Measurements from ENCODE around the gene CIDEB. TPM values are rescaled to one million over a fixed set of nuclear protein-coding genes. Genes with fewer than 3 reads are reported as not detected.

The CIDEB gene
- total and polyA plus RNA-seq, 10 of the 15 experiments (the other 5 are each of a cell fraction or from before 2014, with no cell fraction given): 0.34 to 6.3 (median 3.2) TPM

DNA sequence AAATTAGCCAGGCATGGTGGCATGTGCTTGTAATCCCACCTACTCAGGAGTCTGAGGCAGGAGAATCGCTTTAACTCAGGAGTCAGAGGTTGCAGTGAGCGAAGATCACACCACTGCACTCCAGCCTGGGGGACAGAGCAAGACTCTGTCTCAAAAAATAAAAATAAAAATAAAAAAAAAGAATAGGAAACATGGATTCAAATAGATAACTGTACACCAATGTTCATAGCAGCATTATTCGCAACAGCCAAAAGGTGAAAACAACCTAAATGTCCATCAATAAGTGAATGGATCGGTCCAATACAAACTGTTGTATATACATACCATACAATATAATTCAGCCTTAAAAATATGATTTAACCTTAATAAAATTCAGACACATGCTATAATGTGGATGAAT lies 35.1 kb upstream of the CIDEB start:
- RAD21 ChIA-PET (ENCODE audit: unreplicated experiment): interaction anchor here (0.9 to 5.7 kb wide), 3 partner anchors 10 to 97 kb away, joined by 3 to 45 read pairs (median 4); partner anchors contain the start of genes CBLN3 and KHNYN
- H3K9me3 ChIP-seq (replicated peaks; ENCODE audit: control insufficient read depth, insufficient read depth, low read length): no peaks in the 10 kb centered on the region
- H3K4me2 ChIP-seq (ENCODE audit: control insufficient read depth, insufficient read depth): no peak overlapping the region
- no peak for TF ChIP-seq ZNF217 (IDR thresholded peaks at IDR 0.05)
- no peak for TF ChIP-seq MYC (IDR thresholded peaks at IDR 0.05; ENCODE audit: insufficient read depth, insufficient read length, insufficient replicate concordance, low read length, severe bottlenecking)
- no peak for TF ChIP-seq SUZ12 (IDR thresholded peaks at IDR 0.05; ENCODE audit: unreplicated experiment)
- TF ChIP-seq SRF (IDR thresholded peaks at IDR 0.05; ENCODE audit: low read depth in 2 of 2, low read length in 2 of 2): no peak
- ATAC-seq (no peak), DNase-seq (ENCODE audit: low read depth, low spot score) (no peak), FAIRE-seq (no peak)
- no peak overlapping the region for H3K9ac ChIP-seq (ENCODE audit: control insufficient read depth, insufficient read depth, low read length)
- H2AFZ ChIP-seq (ENCODE audit: control insufficient read depth, low read depth, low read length): no peak overlapping the region
- 85% methylated on average over 4 of the region's 4 CpGs for WGBS (ENCODE audit: insufficient coverage, insufficient replicate concordance, low lambda C conversion rate, missing lambda C conversion rate)
- H3K79me2 ChIP-seq (ENCODE audit: control insufficient read depth, insufficient read depth, low read length): no peaks in the 10 kb centered on the region
- intact Hi-C loops (cut with micrococcal nuclease; ENCODE audit: unreplicated experiment): no loop called here
- POLR2A ChIA-PET: interaction anchor here (4.7 kb wide), 1 partner anchor 88 kb away, joined by 23 read pairs; the partner anchor contains the start of genes CBLN3 and KHNYN
- H3K27me3 ChIP-seq (replicated peaks in 1 of 2; ENCODE audit: control insufficient read depth in 2 of 2, insufficient read depth in 2 of 2, low read length in 1 of 2): no peaks in the 10 kb centered on the region; a peak in 1 of 4 replicates
- SMC1A ChIA-PET (ENCODE audit: uncharacterized antibody, unreplicated experiment): interaction anchor here (1.9 to 7.7 kb wide), 2 partner anchors 89 to 91 kb away, joined by 5 to 73 read pairs; partner anchors contain the start of gene KHNYN
- no peak overlapping the region for H3K4me3 ChIP-seq
- H4K20me1 ChIP-seq (ENCODE audit: control insufficient read depth, insufficient read depth): no peaks in the 10 kb centered on the region
- BruUV-seq (replicated peaks): no TSS peak
- H3K27ac ChIP-seq (ENCODE audit: control insufficient read depth, insufficient read depth): no peak overlapping the region
- CTCF ChIA-PET: interaction anchor here (1.0 to 16.6 kb wide), 5 partner anchors 9 to 97 kb away, joined by 3 to 452 read pairs (median 4); partner anchors contain the start of genes CBLN3, KHNYN and SDR39U1
- H3K4me1 ChIP-seq (ENCODE audit: control insufficient read depth, insufficient read depth, low read length): peaks cover 6% of the 10 kb centered on the region; the same call in 1 of the 2 replicates
- no peaks in the 10 kb centered on the region for H3K36me3 ChIP-seq (ENCODE audit: control insufficient read depth in 2 of 2, insufficient read depth in 2 of 2, low read length in 1 of 2)
- in situ Hi-C loops (cut with MboI): no loop called here

DNA sequence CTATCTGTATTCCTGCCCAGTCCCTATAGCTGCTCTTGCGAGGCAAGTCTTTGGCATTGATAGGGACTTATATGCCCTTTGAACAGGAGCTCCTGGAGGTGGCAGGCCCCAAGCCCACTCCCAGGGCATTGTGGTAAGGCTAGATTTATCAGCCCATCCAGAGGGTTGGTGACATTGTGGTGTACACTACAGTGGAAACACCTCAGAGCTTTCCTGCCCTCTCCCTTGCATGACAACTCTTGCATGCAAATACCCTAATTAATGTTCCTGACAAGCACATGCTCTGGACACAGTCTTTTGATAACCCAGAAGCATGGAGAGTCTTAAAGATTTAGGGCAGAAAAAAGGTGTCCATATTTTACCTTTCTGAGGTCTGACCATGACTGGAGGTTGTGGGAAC lies 32.8 kb upstream of the CIDEB start:
- intact Hi-C loops (cut with micrococcal nuclease; ENCODE audit: unreplicated experiment): no loop called here
- H3K4me1 ChIP-seq (ENCODE audit: control insufficient read depth, insufficient read depth, low read length): peaks cover 6% of the 10 kb centered on the region; the same call in 1 of the 2 replicates
- no peak for TF ChIP-seq MYC (IDR thresholded peaks at IDR 0.05; ENCODE audit: insufficient read depth, insufficient read length, insufficient replicate concordance, low read length, severe bottlenecking)
- TF ChIP-seq KDM1A (IDR thresholded peaks at IDR 0.05; ENCODE audit: borderline replicate concordance): no peak
- TF ChIP-seq, protein P1, sequence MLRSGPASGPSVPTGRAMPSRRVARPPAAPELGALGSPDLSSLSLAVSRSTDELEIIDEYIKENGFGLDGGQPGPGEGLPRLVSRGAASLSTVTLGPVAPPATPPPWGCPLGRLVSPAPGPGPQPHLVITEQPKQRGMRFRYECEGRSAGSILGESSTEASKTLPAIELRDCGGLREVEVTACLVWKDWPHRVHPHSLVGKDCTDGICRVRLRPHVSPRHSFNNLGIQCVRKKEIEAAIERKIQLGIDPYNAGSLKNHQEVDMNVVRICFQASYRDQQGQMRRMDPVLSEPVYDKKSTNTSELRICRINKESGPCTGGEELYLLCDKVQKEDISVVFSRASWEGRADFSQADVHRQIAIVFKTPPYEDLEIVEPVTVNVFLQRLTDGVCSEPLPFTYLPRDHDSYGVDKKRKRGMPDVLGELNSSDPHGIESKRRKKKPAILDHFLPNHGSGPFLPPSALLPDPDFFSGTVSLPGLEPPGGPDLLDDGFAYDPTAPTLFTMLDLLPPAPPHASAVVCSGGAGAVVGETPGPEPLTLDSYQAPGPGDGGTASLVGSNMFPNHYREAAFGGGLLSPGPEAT (IDR thresholded peaks at IDR 0.05; ENCODE audit: low read depth): no peak
- TF ChIP-seq, protein P2, sequence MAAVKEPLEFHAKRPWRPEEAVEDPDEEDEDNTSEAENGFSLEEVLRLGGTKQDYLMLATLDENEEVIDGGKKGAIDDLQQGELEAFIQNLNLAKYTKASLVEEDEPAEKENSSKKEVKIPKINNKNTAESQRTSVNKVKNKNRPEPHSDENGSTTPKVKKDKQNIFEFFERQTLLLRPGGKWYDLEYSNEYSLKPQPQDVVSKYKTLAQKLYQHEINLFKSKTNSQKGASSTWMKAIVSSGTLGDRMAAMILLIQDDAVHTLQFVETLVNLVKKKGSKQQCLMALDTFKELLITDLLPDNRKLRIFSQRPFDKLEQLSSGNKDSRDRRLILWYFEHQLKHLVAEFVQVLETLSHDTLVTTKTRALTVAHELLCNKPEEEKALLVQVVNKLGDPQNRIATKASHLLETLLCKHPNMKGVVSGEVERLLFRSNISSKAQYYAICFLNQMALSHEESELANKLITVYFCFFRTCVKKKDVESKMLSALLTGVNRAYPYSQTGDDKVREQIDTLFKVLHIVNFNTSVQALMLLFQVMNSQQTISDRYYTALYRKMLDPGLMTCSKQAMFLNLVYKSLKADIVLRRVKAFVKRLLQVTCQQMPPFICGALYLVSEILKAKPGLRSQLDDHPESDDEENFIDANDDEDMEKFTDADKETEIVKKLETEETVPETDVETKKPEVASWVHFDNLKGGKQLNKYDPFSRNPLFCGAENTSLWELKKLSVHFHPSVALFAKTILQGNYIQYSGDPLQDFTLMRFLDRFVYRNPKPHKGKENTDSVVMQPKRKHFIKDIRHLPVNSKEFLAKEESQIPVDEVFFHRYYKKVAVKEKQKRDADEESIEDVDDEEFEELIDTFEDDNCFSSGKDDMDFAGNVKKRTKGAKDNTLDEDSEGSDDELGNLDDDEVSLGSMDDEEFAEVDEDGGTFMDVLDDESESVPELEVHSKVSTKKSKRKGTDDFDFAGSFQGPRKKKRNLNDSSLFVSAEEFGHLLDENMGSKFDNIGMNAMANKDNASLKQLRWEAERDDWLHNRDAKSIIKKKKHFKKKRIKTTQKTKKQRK (IDR thresholded peaks at IDR 0.05; ENCODE audit: low read depth, low read length): no peak
- no peak for TF ChIP-seq SMC3 (IDR thresholded peaks at IDR 0.05; ENCODE audit: borderline replicate concordance, low read length)
- TF ChIP-seq, protein P3, sequence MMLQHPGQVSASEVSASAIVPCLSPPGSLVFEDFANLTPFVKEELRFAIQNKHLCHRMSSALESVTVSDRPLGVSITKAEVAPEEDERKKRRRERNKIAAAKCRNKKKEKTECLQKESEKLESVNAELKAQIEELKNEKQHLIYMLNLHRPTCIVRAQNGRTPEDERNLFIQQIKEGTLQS (IDR thresholded peaks at IDR 0.05; ENCODE audit: borderline replicate concordance, extremely low read depth, low read depth, low read length): no peak

More for the DNA sequence above, 32.8 kb upstream of the CIDEB start:
- WGBS (ENCODE audit: insufficient coverage, insufficient replicate concordance, low lambda C conversion rate, missing lambda C conversion rate): 92% methylated on average over 1 of the region's 1 CpG
- SMC1A ChIA-PET (ENCODE audit: uncharacterized antibody, unreplicated experiment): interaction anchor here (0.6 to 7.7 kb wide), 6 partner anchors 17 to 762 kb away, joined by 3 to 73 read pairs (median 3); partner anchors contain the start of genes JPH4, KHNYN and LTB4R2
- H3K4me3 ChIP-seq: no peak overlapping the region
- CTCF ChIA-PET: interaction anchor here (0.8 to 16.6 kb wide), 10 partner anchors 8 to 99 kb away, joined by 3 to 452 read pairs (median 8); partner anchors contain the start of genes CBLN3, CIDEB, KHNYN and SDR39U1
- FAIRE-seq (no peak), ATAC-seq (no peak), DNase-seq (ENCODE audit: low read depth, low spot score) (no peak)
- H3K27ac ChIP-seq (ENCODE audit: control insufficient read depth, insufficient read depth): no peak overlapping the region
- RAD21 ChIA-PET (ENCODE audit: unreplicated experiment): interaction anchor here (1.2 to 5.7 kb wide), 3 partner anchors 25 to 95 kb away, joined by 4 to 45 read pairs (median 15); partner anchors contain the start of genes CBLN3 and KHNYN
- H3K79me2 ChIP-seq (ENCODE audit: control insufficient read depth, insufficient read depth, low read length): no peaks in the 10 kb centered on the region
- H3K36me3 ChIP-seq (ENCODE audit: control insufficient read depth in 2 of 2, insufficient read depth in 2 of 2, low read length in 1 of 2): no peaks in the 10 kb centered on the region; a peak in 1 of 4 replicates
- POLR2A ChIA-PET: interaction anchor here (0.5 to 4.7 kb wide), 4 partner anchors 25 to 90 kb away, joined by 3 to 23 read pairs (median 4); partner anchors contain the start of genes CBLN3 and KHNYN
- H3K27me3 ChIP-seq (replicated peaks in 1 of 2; ENCODE audit: control insufficient read depth in 2 of 2, insufficient read depth in 2 of 2, low read length in 1 of 2): no peaks in the 10 kb centered on the region
- H2AFZ ChIP-seq (ENCODE audit: control insufficient read depth, low read depth, low read length): no peak overlapping the region
- no peak overlapping the region for H3K9ac ChIP-seq (ENCODE audit: control insufficient read depth, insufficient read depth, low read length)
- no peaks in the 10 kb centered on the region for H3K9me3 ChIP-seq (replicated peaks; ENCODE audit: control insufficient read depth, insufficient read depth, low read length)
- BruUV-seq (replicated peaks): no TSS peak
- in situ Hi-C loops (cut with MboI): no loop called here
- H4K20me1 ChIP-seq (ENCODE audit: control insufficient read depth, insufficient read depth): no peaks in the 10 kb centered on the region
- no peak overlapping the region for H3K4me2 ChIP-seq (ENCODE audit: control insufficient read depth, insufficient read depth)
